Trophoblast cell (in vitro differentiated cells and primary cell): Measurements from ENCODE around the gene FTO.

Experiments used
- DNase-seq, 2 donors: peaks; one replicate each; pipeline ENCODE4 v3.0.0-alpha.2; 2016
- H2AFZ ChIP-seq: 2 replicates; pipeline ENCODE4 v1.6.1; 2013; ENCODE audit warnings: low read length, moderate library complexity, mild to moderate bottlenecking; ENCODE audit not compliant: insufficient read depth, poor library complexity
- H2AK5ac ChIP-seq: 2 replicates; pipeline ENCODE4 v1.6.1; 2013; ENCODE audit warnings: mild to moderate bottlenecking, low read length
- H2BK120ac ChIP-seq: 2 replicates; pipeline ENCODE4 v1.6.1; 2013; ENCODE audit warnings: low read length, mild to moderate bottlenecking, moderate library complexity; ENCODE audit not compliant: insufficient read depth, poor library complexity
- H2BK12ac ChIP-seq: 2 replicates; pipeline ENCODE4 v1.6.1; 2013; ENCODE audit warnings: mild to moderate bottlenecking, low read length, moderate library complexity
- H2BK5ac ChIP-seq: 2 replicates; pipeline ENCODE4 v1.6.1; 2013; ENCODE audit warnings: low read length, low read depth, moderate library complexity, mild to moderate bottlenecking; ENCODE audit not compliant: poor library complexity
- H3K14ac ChIP-seq: 2 replicates; pipeline ENCODE4 v1.6.1; 2013; ENCODE audit warnings: mild to moderate bottlenecking, low read length
- H3K18ac ChIP-seq: 2 replicates; pipeline ENCODE4 v1.6.1; 2013; ENCODE audit warnings: mild to moderate bottlenecking, low read length
- H3K23ac ChIP-seq: 2 replicates; pipeline ENCODE4 v1.6.1; 2013; ENCODE audit warnings: low read length
- H3K27ac ChIP-seq: 2 replicates; pipeline ENCODE4 v1.5.1; 2013; ENCODE audit warnings: low read depth, mild to moderate bottlenecking, inconsistent platforms, low read length, moderate library complexity
- H3K27me3 ChIP-seq: 2 replicates; pipeline ENCODE4 v1.6.1; 2013; ENCODE audit warnings: inconsistent platforms, mild to moderate bottlenecking, low read length, moderate library complexity; ENCODE audit not compliant: insufficient read depth
- H3K36me3 ChIP-seq, 2 experiments: 1 replicate in 1 of 2; 2 replicates in 1 of 2; pipeline ENCODE4 v1.6.1; 2013; ENCODE audit warnings: low read length in 2 of 2, mild to moderate bottlenecking in 2 of 2, moderate library complexity in 1 of 2; ENCODE audit not compliant: insufficient read depth in 2 of 2, control insufficient read depth in 1 of 2
- H3K4ac ChIP-seq: 2 replicates; pipeline ENCODE4 v1.6.1; 2013; ENCODE audit warnings: low read depth, mild to moderate bottlenecking, low read length, moderate library complexity
- H3K4me1 ChIP-seq, 2 experiments: 1 replicate in 1 of 2; 2 replicates in 1 of 2; pipeline ENCODE4 v1.6.1; 2013; ENCODE audit warnings: low read length in 2 of 2, mild to moderate bottlenecking in 2 of 2, moderate library complexity in 1 of 2; ENCODE audit not compliant: insufficient read depth in 2 of 2, control insufficient read depth in 1 of 2
- H3K4me2 ChIP-seq: 2 replicates; pipeline ENCODE4 v1.6.1; 2013; ENCODE audit warnings: inconsistent platforms, mild to moderate bottlenecking, low read length, moderate library complexity
- H3K4me3 ChIP-seq: 2 replicates; pipeline ENCODE4 v1.5.1; 2013; ENCODE audit warnings: mild to moderate bottlenecking, low read depth, low read length, inconsistent platforms
- H3K79me1 ChIP-seq: one replicate; pipeline ENCODE4 v1.6.1; 2013; ENCODE audit warnings: low read length
- H3K79me2 ChIP-seq: 2 replicates; pipeline ENCODE4 v1.6.1; 2013; ENCODE audit warnings: low read length, mild to moderate bottlenecking; ENCODE audit not compliant: control insufficient read depth, insufficient read depth, poor library complexity
- H3K9ac ChIP-seq: 2 replicates; pipeline ENCODE4 v1.6.1; 2013; ENCODE audit warnings: mild to moderate bottlenecking, low read length
- H3K9me3 ChIP-seq: 2 replicates; pipeline ENCODE4 v1.6.1; 2013; ENCODE audit warnings: low read depth, mild to moderate bottlenecking, control low read depth, inconsistent platforms, low read length; ENCODE audit not compliant: insufficient read depth
- H4K12ac ChIP-seq: 2 replicates; pipeline ENCODE4 v1.6.1; 2013; ENCODE audit warnings: low read depth, mild to moderate bottlenecking, low read length, moderate library complexity
- H4K8ac ChIP-seq: 2 replicates; pipeline ENCODE4 v1.6.1; 2013; ENCODE audit warnings: low read depth, mild to moderate bottlenecking, low read length, moderate library complexity
- H4K91ac ChIP-seq: one replicate; pipeline ENCODE4 v1.6.1; 2013; ENCODE audit warnings: low read depth, mild to moderate bottlenecking, low read length, moderate library complexity
- WGBS: extraction: QIAGEN DNeasy Blood & Tissue Kit; methylation state at CpG from one replicate; pipeline ENCODE4 v1.1.7; 2013; ENCODE audit warnings: missing lambda C conversion rate; ENCODE audit not compliant: insufficient read length, insufficient coverage; ENCODE audit errors: extremely low coverage; 5-methylcytosine and 5-hydroxymethylcytosine counted together

Gene FTO

GRCh38 chr16:54140788-54141136 is 436.8 kb downstream of the FTO start:
- Histone ChIP-seq H3K79me2 (no peaks in the 10 kb centered on the region), H3K27me3 (no peaks in the 10 kb centered on the region), H3K23ac (no peak overlapping the region), H3K9ac (no peak overlapping the region), H2BK12ac (no peak overlapping the region), H2BK5ac (no peak overlapping the region), H4K91ac (no peak overlapping the region), H3K4me3 (no peak overlapping the region), H3K27ac (no peak overlapping the region), H3K79me1 (no peaks in the 10 kb centered on the region), H3K18ac (no peak overlapping the region), H2AFZ (no peak overlapping the region), H2BK120ac (no peak overlapping the region), H3K4ac (no peak overlapping the region), H3K14ac (no peak overlapping the region), H3K36me3 (no peaks in the 10 kb centered on the region), H3K4me1 (peaks cover under 1% of the 10 kb centered on the region in 2 experiments), H2AK5ac (no peak overlapping the region), H3K9me3 (no peaks in the 10 kb centered on the region), H4K8ac (no peak overlapping the region), H4K12ac (no peak overlapping the region), H3K4me2 (no peak overlapping the region)
- WGBS: no CpG with 5 or more reads among the region's 4 CpGs
- DNase-seq: no peak

- Histone ChIP-seq H2AFZ (no peak overlapping the region), H3K14ac (no peak overlapping the region), H3K9me3 (no peaks in the 10 kb centered on the region), H3K4ac (no peak overlapping the region), H3K79me1 (no peaks in the 10 kb centered on the region), H3K18ac (no peak overlapping the region), H3K9ac (no peak overlapping the region), H4K8ac (no peak overlapping the region), H3K27me3 (no peaks in the 10 kb centered on the region), H3K4me3 (no peak overlapping the region), H3K4me1 (no peaks in the 10 kb centered on the region), H3K27ac (no peak overlapping the region), H2BK12ac (no peak overlapping the region), H4K12ac (no peak overlapping the region), H3K23ac (no peak overlapping the region), H2BK120ac (no peak overlapping the region), H2BK5ac (no peak overlapping the region), H4K91ac (no peak overlapping the region), H2AK5ac (no peak overlapping the region), H3K36me3 (no peaks in the 10 kb centered on the region), H3K79me2 (no peaks in the 10 kb centered on the region), H3K4me2 (no peak overlapping the region)
- DNase-seq: peak in 1 of 2 donors; percentile 45
- WGBS: no CpG with 5 or more reads among the region's 4 CpGs
Observed at GRCh38 chr16:54142787-54143186, 438.8 kb downstream of the FTO start.

GRCh38 chr16:54143410-54143809 is 439.5 kb downstream of the FTO start:
- no peaks in the 10 kb centered on the region for H3K79me2 ChIP-seq
- no peaks in the 10 kb centered on the region for H3K9me3 ChIP-seq
- H3K4me1 ChIP-seq: no peaks in the 10 kb centered on the region
- no peak overlapping the region for H4K91ac ChIP-seq
- no peaks in the 10 kb centered on the region for H3K36me3 ChIP-seq
- H3K79me1 ChIP-seq: no peaks in the 10 kb centered on the region
- no peak overlapping the region for H3K4me3 ChIP-seq
- no peak overlapping the region for H3K23ac ChIP-seq
- no peak overlapping the region for H3K9ac ChIP-seq
- H4K8ac ChIP-seq: no peak overlapping the region
- no peak overlapping the region for H2AFZ ChIP-seq
- no peaks in the 10 kb centered on the region for H3K27me3 ChIP-seq
- H3K18ac ChIP-seq: no peak overlapping the region
- H3K4ac ChIP-seq: no peak overlapping the region
- WGBS: no CpG with 5 or more reads among the region's 4 CpGs
- H4K12ac ChIP-seq: no peak overlapping the region
- H2BK12ac ChIP-seq: no peak overlapping the region
- no peak for DNase-seq
- no peak overlapping the region for H2BK5ac ChIP-seq
- H3K4me2 ChIP-seq: no peak overlapping the region
- no peak overlapping the region for H2BK120ac ChIP-seq
- no peak overlapping the region for H2AK5ac ChIP-seq
- no peak overlapping the region for H3K27ac ChIP-seq
- no peak overlapping the region for H3K14ac ChIP-seq

- DNase-seq: no peak
- Histone ChIP-seq H3K14ac (no peak overlapping the region), H2AFZ (no peak overlapping the region), H2AK5ac (no peak overlapping the region), H2BK120ac (no peak overlapping the region), H3K4me1 (no peaks in the 10 kb centered on the region), H3K4me2 (no peak overlapping the region), H3K9me3 (no peaks in the 10 kb centered on the region), H3K27ac (no peak overlapping the region), H3K36me3 (no peaks in the 10 kb centered on the region), H3K9ac (no peak overlapping the region), H2BK12ac (no peak overlapping the region), H4K12ac (no peak overlapping the region), H3K27me3 (no peaks in the 10 kb centered on the region), H4K8ac (no peak overlapping the region), H3K23ac (no peak overlapping the region), H3K79me2 (no peaks in the 10 kb centered on the region), H4K91ac (no peak overlapping the region), H3K4me3 (no peak overlapping the region), H3K4ac (no peak overlapping the region), H3K79me1 (no peaks in the 10 kb centered on the region), H2BK5ac (no peak overlapping the region), H3K18ac (no peak overlapping the region)
- WGBS: no CpG with 5 or more reads among the region's 13 CpGs
Observed at GRCh38 chr16:54143934-54144571, 440.1 kb downstream of the FTO start.
